D721Med (cell line): ENCODE results near the gene PNKP.

Source experiments
- DNase-seq: peaks from one replicate; pipeline ENCODE4 v3.0.0; 2011; ENCODE audit warnings: low spot score; ENCODE audit not compliant: insufficient read length
- FAIRE-seq: peaks from 2 replicates; lab custom pipeline; 2011; peaks lifted over from hg19 to GRCh38; lab: Jason Lieb, UNC
- TF ChIP-seq, protein P1 (sequence below): IDR thresholded peaks from 2 replicates; pipeline ENCODE4 v1.5.1; 2012; ENCODE audit warnings: mild to moderate bottlenecking, control low read depth; ENCODE audit not compliant: insufficient read depth; ENCODE audit errors: missing control alignments

PNKP gene

GRCh38 chr19:49869484-49870308 is 2.3 kb upstream of the PNKP start:
- FAIRE-seq = peak; percentile 80
- DNase-seq = peak; percentile 67
- TF ChIP-seq, protein P1, sequence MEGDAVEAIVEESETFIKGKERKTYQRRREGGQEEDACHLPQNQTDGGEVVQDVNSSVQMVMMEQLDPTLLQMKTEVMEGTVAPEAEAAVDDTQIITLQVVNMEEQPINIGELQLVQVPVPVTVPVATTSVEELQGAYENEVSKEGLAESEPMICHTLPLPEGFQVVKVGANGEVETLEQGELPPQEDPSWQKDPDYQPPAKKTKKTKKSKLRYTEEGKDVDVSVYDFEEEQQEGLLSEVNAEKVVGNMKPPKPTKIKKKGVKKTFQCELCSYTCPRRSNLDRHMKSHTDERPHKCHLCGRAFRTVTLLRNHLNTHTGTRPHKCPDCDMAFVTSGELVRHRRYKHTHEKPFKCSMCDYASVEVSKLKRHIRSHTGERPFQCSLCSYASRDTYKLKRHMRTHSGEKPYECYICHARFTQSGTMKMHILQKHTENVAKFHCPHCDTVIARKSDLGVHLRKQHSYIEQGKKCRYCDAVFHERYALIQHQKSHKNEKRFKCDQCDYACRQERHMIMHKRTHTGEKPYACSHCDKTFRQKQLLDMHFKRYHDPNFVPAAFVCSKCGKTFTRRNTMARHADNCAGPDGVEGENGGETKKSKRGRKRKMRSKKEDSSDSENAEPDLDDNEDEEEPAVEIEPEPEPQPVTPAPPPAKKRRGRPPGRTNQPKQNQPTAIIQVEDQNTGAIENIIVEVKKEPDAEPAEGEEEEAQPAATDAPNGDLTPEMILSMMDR = no peak

- TF ChIP-seq, protein P1 = no peak
- no peak for FAIRE-seq
- no peak for DNase-seq
Observed at GRCh38 chr19:49869009-49869483, 1.7 kb upstream of the PNKP start.

GRCh38 chr19:49864890-49865289 is 2.5 kb downstream of the PNKP start:
- TF ChIP-seq, protein P1 = no peak
- no peak for FAIRE-seq
- no peak for DNase-seq

DNA sequence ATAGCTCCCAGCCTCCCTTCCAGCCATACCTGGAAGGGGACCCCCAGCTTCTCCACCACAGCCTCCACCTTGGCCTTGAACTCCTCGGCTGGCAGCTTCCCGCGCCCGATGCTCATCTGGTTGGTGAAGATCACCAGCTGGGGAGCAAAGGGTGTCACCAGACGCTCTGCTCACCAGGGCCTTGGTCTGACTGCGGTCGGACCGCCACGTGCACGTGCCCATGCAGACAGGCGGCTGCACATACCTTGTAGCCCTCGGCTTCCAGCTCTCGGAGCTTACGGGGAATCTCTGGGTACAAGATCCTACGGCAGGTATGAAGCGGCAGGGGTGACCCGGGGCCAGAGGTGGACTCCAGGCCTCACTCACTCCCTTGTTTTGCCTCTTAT is 3.4 kb downstream of the PNKP start:
- DNase-seq = no peak
- TF ChIP-seq, protein P1 = no peak
- FAIRE-seq = no peak

DNA sequence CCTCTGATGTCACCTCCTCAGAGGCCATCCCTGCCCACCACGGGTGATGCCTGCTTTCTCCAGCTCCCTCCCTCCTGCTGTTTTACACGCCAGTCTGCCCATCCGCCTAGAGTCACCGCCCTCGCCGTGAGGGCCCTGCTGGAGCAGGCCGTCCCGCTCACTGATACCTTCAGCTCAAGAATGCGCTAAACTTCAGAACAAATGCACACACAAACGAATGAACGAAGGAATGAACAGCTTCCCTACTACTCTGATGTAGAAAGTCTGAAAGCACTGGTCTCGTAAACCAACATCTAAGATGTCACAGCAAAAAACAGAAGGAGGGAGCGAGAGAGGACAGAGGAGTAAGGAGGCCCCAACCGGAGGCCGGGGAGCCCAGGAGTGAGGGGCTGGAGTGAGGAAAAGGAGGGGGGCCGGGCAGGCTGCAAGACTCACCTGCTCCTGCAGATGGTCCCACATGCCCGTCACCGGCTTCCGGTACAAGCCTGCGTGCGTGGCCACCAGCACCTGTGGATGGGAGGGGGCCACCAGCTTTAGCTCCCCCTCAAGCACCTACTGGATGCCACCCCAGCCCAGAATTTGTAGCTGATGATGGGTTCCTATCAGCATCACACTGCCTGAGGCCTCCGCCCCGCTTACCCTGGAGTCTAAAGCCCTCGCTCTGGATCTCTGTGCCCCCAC is 4.0 kb downstream of the PNKP start:
- FAIRE-seq (no peak), DNase-seq (no peak)
- TF ChIP-seq, protein P1 = no peak

GRCh38 chr19:49862391-49863253 is 4.8 kb downstream of the PNKP start:
- no peak for FAIRE-seq

More at GRCh38 chr19:49862391-49863253, 4.8 kb downstream of the PNKP start:
- DNase-seq = no peak
- TF ChIP-seq, protein P1 = peak; percentile 17
